Activated CD8-positive, alpha-beta memory T cell treated with anti-CD3 and anti-CD28 coated beads, Interleukin-2, amount 50 U/mL, for 24 hours (primary cell): ENCODE results near the gene MPV17L2.

ENCODE experiments used
- DNase-seq: peaks from one replicate; pipeline ENCODE4 v3.0.0-alpha.2; 2020; ENCODE audit errors: extremely low read depth

Gene MPV17L2

DNA sequence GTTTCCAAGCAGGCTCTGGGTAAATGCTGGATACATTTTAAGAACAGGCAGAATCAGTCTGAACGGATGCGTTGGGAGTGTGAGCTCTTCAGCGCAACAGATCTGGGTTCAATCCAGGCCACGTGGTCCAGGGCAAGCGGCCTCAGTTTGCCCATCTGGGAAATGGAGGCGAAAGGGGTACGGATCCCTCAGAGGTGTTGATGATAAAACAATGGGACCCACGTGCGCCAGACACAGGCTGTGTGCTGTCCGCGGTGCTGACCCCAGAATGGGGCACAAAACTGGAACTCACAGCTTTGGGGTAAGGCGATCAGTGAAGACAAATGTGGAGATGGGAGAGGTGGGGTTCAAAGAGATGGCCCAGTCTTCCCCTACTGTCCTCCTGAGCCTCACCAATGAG lies 46.3 kb downstream of the MPV17L2 start:
- DNase-seq = no peak

DNA sequence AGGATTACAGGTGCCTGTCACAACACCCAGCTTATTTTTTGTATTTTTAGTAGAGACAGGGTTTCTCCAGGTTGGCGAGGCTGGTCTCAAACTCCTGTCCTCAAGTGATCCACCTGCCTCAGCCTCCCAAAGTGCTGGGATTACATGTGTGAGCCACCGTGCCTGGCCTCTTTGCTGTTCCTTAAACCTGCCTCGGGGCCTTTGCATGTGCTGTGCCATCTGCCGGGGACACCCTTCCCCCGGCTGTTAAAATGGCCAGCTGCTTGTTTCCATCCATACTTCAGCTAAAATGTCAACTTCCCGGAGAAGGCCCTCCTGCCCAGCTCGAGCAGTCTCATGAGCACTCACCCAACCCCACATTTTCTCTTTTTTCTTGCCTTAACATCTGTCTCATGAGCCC lies 52.3 kb downstream of the MPV17L2 start:
- DNase-seq = no peak
